22Rv1 (cell line): ENCODE measurements around the gene FNDC3A.
A peak's percentile ranks its signal among the peaks of the same experiment; 100 is the strongest.

ENCODE experiments used
- CTCF ChIP-seq: fragments of 450-650 bp; IDR thresholded peaks from 2 replicates; pipeline ENCODE4 v1.5.1; 2017; ENCODE audit warnings: mild to moderate bottlenecking
- ZFX ChIP-seq: fragments of 450-650 bp; IDR thresholded peaks from 2 replicates; pipeline ENCODE4 v1.6.1; 2017; ENCODE audit warnings: antibody characterized with exemption, borderline replicate concordance

- TF ChIP-seq CTCF, result peak; percentile 59
- TF ChIP-seq ZFX, result no peak
Measured at GRCh38 chr13:49220036-49220855, 244.5 kb downstream of the FNDC3A start, which contains the start of gene MLNR.
